K562 (cell line): ENCODE measurements around the gene CLTB. TPM values are rescaled to one million over a fixed set of nuclear protein-coding genes. Genes with fewer than 3 reads are reported as not detected.

Experiments used
- AFF1 ChIP-seq, 2 experiments: fragments of 450-650 bp; IDR thresholded peaks; 2 replicates each; pipeline ENCODE4 v1.6.1; 2018; ENCODE audit warnings: mild to moderate bottlenecking in 2 of 2, low read depth in 1 of 2; ENCODE audit not compliant: partially characterized antibody in 2 of 2
- ARHGAP35 ChIP-seq: fragments of 450-650 bp; IDR thresholded peaks from 2 replicates; pipeline ENCODE4 v1.6.1; 2018; ENCODE audit not compliant: partially characterized antibody
- CBX8 ChIP-seq: fragments of 200-600 bp; sonication (generic); IDR thresholded peaks from 2 replicates; pipeline ENCODE4 v1.6.1; 2012; ENCODE audit warnings: borderline replicate concordance, mixed run types, low read depth, mild to moderate bottlenecking, moderate library complexity, mixed read lengths, low read length, control low read depth, inconsistent platforms; ENCODE audit not compliant: poor library complexity, severe bottlenecking; ENCODE audit errors: extremely low read depth
- CHAMP1 ChIP-seq: fragments of 450-650 bp; IDR thresholded peaks from 2 replicates; pipeline ENCODE4 v1.6.1; 2016; ENCODE audit warnings: mild to moderate bottlenecking
- PCBP2 ChIP-seq: fragments of 200-400 bp; formaldehyde crosslinking; IDR thresholded peaks from 2 replicates; pipeline ENCODE4 v1.6.1; 2018; ENCODE audit warnings: low read length, low read depth, mild to moderate bottlenecking, moderate library complexity; ENCODE audit not compliant: poor library complexity, severe bottlenecking
- PPARD ChIP-seq: fragments of 250-450 bp; sonication (Bioruptor Pico); IDR thresholded peaks from 2 replicates; pipeline ENCODE4 v1.8.0; 2022; ENCODE audit warnings: inconsistent platforms, mild to moderate bottlenecking, moderate library complexity
- RAD21 ChIP-seq, 2 experiments: fragments of 250-450 bp in 1 of 2; fragments of 450-650 bp in 1 of 2; sonication (Bioruptor Pico) in 1 of 2; formaldehyde crosslinking in 1 of 2; IDR thresholded peaks in 1 of 2; conservative IDR thresholded peaks in 1 of 2; 2 replicates each; pipeline versions ENCODE4 v1.4.0 to v1.8.0; 2020 to 2022; ENCODE audit warnings: mild to moderate bottlenecking in 2 of 2, moderate library complexity in 1 of 2
- RB1 ChIP-seq: fragments of 450-650 bp; IDR thresholded peaks from 2 replicates; pipeline ENCODE4 v1.6.1; 2017; ENCODE audit warnings: low read depth, mild to moderate bottlenecking
- RBFOX2 ChIP-seq: fragments of 200-400 bp; formaldehyde crosslinking; IDR thresholded peaks from 2 replicates; pipeline ENCODE4 v1.6.1; 2017; ENCODE audit warnings: low read depth, mild to moderate bottlenecking, low read length, moderate library complexity
- SMAD4 ChIP-seq: fragments of 250-450 bp; sonication (Bioruptor Pico); conservative IDR thresholded peaks from 2 replicates; pipeline ENCODE4 v1.8.0; 2021; ENCODE audit warnings: inconsistent platforms, mild to moderate bottlenecking, moderate library complexity
- STAT5B ChIP-seq: fragments of 250-450 bp; sonication (Bioruptor Pico); IDR thresholded peaks from 2 replicates; pipeline ENCODE4 v1.8.0; 2021; ENCODE audit warnings: mild to moderate bottlenecking, inconsistent platforms
- ZBTB17 ChIP-seq: fragments of 450-650 bp; formaldehyde crosslinking; IDR thresholded peaks from 2 replicates; pipeline ENCODE4 v1.4.0; 2020; ENCODE audit warnings: mild to moderate bottlenecking
- ZKSCAN1 ChIP-seq: fragments of 150-350 bp; IDR thresholded peaks from 2 replicates; pipeline ENCODE4 v1.6.1; 2016; ENCODE audit warnings: low read depth, low read length
- polyA plus RNA-seq, 8 experiments: library from polyadenylated mRNA; depleted of rRNA in 4 of 8; stranded (reverse) in 5 of 8; unstranded in 3 of 8; fragments of >200 nt; fragmentation: Nextera tagmentation in 2 of 8; fragmentation: Illumina TruSeq in 1 of 8; extraction: Ambion mirVana in 2 of 8; extraction: Trizol in 1 of 8; gene quantifications; 2 replicates each; pipeline versions ENCODE4 v1.2.1 to v1.2.3, GENCODE V29; 2011 to 2014; ENCODE audit warnings: inconsistent platforms in 1 of 8, missing spikeins in 1 of 8
- total RNA-seq, 7 experiments: library from RNA; depleted of rRNA in 6 of 7; stranded (reverse); fragments of >200 nt in 6 of 7; fragmentation: Illumina TruSeq in 2 of 7; extraction: Trizol in 2 of 7; gene quantifications; 2 replicates each; pipeline versions ENCODE4 v1.2.1 to v1.2.3, GENCODE V29; 2011 to 2021; ENCODE audit warnings: low replicate concordance in 1 of 7
- TF ChIP-seq, protein P1 (sequence below): IDR thresholded peaks from 2 replicates; pipeline ENCODE4 v1.6.1; 2012; ENCODE audit warnings: low read depth, low read length, improper control_type of control experiment, borderline replicate concordance
- TF ChIP-seq, protein P2 (sequence below), 2 experiments: fragments of 450-650 bp; conservative IDR thresholded peaks; 2 replicates each; pipeline ENCODE4 v1.6.1; 2017; ENCODE audit warnings: mild to moderate bottlenecking in 2 of 2, moderate library complexity in 2 of 2

CLTB gene
- total and polyA plus RNA-seq, 9 of the 15 experiments (the other 6 are each of a cell fraction or from before 2014, with no cell fraction given): 1.8 to 117 (median 39.0) TPM

- 0 out of 2 replicates have a peak, but pooled peaks have one; percentile 31 for TF ChIP-seq CHAMP1
- TF ChIP-seq, protein P1, sequence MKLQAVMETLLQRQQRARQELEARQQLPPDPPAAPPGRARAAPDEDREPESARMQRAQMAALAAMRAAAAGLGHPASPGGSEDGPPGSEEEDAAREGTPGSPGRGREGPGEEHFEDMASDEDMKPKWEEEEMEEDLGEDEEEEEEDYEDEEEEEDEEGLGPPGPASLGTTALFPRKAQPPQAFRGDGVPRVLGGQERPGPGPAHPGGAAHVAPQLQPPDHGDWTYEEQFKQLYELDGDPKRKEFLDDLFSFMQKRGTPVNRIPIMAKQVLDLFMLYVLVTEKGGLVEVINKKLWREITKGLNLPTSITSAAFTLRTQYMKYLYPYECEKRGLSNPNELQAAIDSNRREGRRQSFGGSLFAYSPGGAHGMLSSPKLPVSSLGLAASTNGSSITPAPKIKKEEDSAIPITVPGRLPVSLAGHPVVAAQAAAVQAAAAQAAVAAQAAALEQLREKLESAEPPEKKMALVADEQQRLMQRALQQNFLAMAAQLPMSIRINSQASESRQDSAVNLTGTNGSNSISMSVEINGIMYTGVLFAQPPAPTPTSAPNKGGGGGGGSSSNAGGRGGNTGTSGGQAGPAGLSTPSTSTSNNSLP: no peak
- peak in 1 of 2 experiments; percentile 77 for TF ChIP-seq AFF1 (IDR thresholded peaks at IDR 0.05; ENCODE audit: low read depth in 1 of 2, partially characterized antibody in 2 of 2)
- TF ChIP-seq RAD21 (CRISPR knock-in tag; conservative IDR thresholded peaks at IDR 0.05 in 1 of 2, IDR thresholded peaks at IDR 0.05 in 1 of 2): peak; percentile 56 to 59
- peak; percentile 67; the same call in 1 of the 2 replicates for TF ChIP-seq RB1
- no peak for TF ChIP-seq PPARD (CRISPR knock-in tag)
- TF ChIP-seq RBFOX2: peak; percentile 99
- peak; percentile 91 for TF ChIP-seq ARHGAP35
- TF ChIP-seq, protein P2, sequence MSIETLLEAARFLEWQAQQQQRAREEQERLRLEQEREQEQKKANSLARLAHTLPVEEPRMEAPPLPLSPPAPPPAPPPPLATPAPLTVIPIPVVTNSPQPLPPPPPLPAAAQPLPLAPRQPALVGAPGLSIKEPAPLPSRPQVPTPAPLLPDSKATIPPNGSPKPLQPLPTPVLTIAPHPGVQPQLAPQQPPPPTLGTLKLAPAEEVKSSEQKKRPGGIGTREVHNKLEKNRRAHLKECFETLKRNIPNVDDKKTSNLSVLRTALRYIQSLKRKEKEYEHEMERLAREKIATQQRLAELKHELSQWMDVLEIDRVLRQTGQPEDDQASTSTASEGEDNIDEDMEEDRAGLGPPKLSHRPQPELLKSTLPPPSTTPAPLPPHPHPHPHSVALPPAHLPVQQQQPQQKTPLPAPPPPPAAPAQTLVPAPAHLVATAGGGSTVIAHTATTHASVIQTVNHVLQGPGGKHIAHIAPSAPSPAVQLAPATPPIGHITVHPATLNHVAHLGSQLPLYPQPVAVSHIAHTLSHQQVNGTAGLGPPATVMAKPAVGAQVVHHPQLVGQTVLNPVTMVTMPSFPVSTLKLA (conservative IDR thresholded peaks at IDR 0.05): peak; percentile 47 to 72; a peak in 2 of 4 replicates
- no peak for TF ChIP-seq CBX8
- TF ChIP-seq ZBTB17: peak; percentile 76; the same call in 1 of the 2 replicates
- TF ChIP-seq SMAD4 (CRISPR knock-in tag): 0 out of 2 replicates have a peak, but pooled peaks have one; percentile 49
- no peak for TF ChIP-seq STAT5B
- peak; percentile 22; the same call in 1 of the 2 replicates for TF ChIP-seq ZKSCAN1
- TF ChIP-seq PCBP2: no peak
Measured at GRCh38 chr5:176361437-176362232, 54.7 kb downstream of the CLTB start, which contains the start of gene KIAA1191 (continued).
